SU-DHL-6 (cell line): ENCODE results near the gene ALK.

Source experiments
- EZH2phosphoT487 ChIP-seq: fragments of 200-600 bp; sonication (generic), shearing (Covaris generic); conservative IDR thresholded peaks from 2 replicates; pipeline ENCODE4 v1.6.1; 2018; ENCODE audit warnings: mild to moderate bottlenecking, antibody characterized with exemption, low read length, moderate library complexity, mixed read lengths
- TF ChIP-seq, protein P1 (sequence below): fragments of 200-600 bp; sonication (generic); IDR thresholded peaks from one replicate; pipeline ENCODE4 v1.5.1; 2017; ENCODE audit warnings: antibody characterized with exemption, mild to moderate bottlenecking, low read length, moderate library complexity; ENCODE audit not compliant: insufficient read depth, poor library complexity, severe bottlenecking

DNA sequence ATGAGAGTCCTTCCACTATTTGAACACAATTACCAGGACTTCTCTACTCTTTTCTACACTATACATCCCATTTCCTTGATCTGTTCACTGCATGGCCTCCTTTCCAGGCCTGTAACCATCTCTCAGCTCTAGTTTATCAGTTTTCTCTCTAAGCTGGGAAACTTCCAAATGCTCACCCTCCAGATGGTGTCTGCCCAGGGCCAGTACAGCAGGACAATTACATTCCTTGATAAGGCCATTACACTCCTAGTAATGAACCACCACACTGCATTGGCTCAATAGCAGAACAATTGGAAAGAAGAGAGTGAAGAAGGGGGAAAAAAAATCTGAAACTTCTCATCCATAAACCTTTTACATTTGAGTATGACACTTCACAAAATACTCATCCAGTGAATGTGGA is 359.1 kb downstream of the ALK start:
- TF ChIP-seq, protein P1, sequence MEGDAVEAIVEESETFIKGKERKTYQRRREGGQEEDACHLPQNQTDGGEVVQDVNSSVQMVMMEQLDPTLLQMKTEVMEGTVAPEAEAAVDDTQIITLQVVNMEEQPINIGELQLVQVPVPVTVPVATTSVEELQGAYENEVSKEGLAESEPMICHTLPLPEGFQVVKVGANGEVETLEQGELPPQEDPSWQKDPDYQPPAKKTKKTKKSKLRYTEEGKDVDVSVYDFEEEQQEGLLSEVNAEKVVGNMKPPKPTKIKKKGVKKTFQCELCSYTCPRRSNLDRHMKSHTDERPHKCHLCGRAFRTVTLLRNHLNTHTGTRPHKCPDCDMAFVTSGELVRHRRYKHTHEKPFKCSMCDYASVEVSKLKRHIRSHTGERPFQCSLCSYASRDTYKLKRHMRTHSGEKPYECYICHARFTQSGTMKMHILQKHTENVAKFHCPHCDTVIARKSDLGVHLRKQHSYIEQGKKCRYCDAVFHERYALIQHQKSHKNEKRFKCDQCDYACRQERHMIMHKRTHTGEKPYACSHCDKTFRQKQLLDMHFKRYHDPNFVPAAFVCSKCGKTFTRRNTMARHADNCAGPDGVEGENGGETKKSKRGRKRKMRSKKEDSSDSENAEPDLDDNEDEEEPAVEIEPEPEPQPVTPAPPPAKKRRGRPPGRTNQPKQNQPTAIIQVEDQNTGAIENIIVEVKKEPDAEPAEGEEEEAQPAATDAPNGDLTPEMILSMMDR, result no peak
- TF ChIP-seq EZH2phosphoT487, result no peak
